Upper lobe of left lung (tissue), 4 donors: Measurements from ENCODE around the gene EXOC2.

ENCODE experiments used
- POLR2A ChIP-seq, 4 donors: fragments of 450-650 bp; IDR thresholded peaks; one replicate each; pipeline ENCODE4 v1.5.1; 2016 to 2017; ENCODE audit warnings: antibody characterized with exemption in 4 of 4, mild to moderate bottlenecking in 2 of 4
- TF ChIP-seq, protein P1 (sequence below), 6 experiments: fragments of 450-650 bp in 4 of 6; fragments of 200-600 bp in 2 of 6; sonication (generic) in 2 of 6; IDR thresholded peaks; one replicate each; pipeline ENCODE4 v1.5.1; 2016 to 2019; ENCODE audit warnings: antibody characterized with exemption in 6 of 6

DNA sequence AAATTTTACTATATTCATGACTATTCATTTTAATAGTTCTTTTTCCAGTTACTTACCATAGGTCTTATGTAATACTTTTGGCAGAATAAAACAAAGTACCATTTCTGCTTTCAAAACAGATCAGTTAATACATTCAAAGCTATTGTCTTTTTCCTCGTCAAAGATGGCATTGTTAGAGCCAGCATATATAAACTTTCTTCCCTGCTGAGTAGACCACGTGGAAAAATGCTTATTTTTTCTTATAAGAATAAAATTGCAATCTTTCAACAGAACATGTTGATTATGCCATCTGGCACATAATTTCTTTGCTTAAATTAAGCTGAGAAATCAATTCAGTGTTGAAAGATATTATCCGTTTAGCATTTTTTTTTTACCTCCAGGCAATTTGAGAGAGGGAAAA lies 34.9 kb upstream of the EXOC2 start:
- TF ChIP-seq, protein P1, sequence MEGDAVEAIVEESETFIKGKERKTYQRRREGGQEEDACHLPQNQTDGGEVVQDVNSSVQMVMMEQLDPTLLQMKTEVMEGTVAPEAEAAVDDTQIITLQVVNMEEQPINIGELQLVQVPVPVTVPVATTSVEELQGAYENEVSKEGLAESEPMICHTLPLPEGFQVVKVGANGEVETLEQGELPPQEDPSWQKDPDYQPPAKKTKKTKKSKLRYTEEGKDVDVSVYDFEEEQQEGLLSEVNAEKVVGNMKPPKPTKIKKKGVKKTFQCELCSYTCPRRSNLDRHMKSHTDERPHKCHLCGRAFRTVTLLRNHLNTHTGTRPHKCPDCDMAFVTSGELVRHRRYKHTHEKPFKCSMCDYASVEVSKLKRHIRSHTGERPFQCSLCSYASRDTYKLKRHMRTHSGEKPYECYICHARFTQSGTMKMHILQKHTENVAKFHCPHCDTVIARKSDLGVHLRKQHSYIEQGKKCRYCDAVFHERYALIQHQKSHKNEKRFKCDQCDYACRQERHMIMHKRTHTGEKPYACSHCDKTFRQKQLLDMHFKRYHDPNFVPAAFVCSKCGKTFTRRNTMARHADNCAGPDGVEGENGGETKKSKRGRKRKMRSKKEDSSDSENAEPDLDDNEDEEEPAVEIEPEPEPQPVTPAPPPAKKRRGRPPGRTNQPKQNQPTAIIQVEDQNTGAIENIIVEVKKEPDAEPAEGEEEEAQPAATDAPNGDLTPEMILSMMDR (IDR thresholded peaks at IDR 0.05) = no peak
- no peak for TF ChIP-seq POLR2A (IDR thresholded peaks at IDR 0.05)
